ENCODE measurements around the gene MDFI.

MDFI gene

DNA sequence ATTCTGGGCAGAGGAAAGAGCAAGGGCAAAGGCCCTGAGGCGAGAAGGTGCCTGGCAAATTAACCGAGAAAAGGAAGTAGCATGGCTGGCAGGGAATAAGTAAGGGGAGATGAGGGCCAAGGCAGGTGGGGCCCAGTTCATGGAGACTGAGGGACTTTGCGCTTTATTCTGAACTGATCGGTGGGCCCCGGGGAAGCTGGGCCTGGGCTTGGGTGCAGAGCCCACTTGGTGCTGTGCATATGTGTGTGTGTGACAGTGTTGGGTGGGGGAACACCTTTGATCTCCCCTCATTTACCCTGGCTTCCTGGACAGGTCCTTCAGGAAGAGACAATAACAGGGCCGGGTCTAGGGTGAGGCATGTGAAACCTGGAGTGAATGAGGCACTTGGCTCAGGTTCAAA is 2.9 kb upstream of the MDFI start:
- no peak for DNase-seq

DNA sequence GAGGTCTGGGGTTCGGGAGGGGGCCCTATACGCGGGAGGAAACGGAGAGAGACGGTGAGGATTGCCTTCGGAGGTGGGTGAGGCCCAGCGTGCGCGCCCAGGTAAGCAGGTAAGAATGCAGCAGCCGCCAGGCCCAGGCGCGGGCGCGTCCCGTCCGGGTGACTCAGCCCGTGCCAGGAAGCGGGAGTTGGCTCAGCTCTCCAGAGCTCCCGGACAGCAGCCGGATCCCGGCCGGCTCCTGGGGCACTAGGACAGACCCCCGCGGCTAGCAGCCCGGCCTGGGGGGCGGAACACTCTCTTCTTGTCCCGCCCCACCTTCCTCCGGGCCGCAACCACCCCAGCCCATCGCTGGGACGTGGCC is 1.5 kb upstream of the MDFI start:
- DNase-seq, result no peak

DNA sequence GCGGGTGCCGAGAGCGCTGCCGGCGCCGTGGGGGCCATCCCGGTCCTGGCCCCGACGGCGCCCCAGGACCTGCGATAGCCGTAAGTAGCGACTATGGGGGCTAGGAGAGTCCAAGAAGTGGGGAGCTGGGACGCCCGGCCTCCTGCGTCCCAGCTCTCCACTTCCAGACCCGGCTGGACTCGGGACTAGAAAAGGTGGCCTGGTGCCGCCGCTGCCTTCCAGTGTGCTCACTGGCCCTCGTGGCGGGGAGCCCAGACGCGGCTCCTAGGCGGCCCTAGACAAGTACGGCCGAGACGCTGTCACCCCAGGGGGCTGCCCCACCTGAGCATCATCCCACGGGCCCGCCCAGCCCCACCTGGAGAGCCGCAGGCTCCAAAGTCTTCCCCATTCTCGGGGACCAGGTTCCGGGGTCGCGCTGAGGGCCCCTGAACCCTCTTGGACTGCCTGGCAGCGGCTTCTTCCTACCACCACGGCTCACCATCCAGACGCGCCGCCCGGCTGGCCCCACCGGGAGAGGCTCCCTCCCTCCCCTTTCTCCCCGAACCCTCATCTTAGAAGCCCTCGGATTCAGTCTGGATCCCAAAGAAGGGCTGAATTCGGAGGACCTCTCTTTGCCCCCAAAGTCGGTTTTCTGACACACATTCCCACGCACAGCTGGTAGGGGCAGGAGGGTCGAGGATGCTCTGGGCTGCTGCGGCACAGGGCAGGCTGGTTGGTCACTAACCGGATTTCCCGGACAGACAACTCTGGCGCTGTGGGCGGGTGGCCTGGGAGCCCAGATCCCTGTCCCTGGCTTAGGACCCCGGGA is 870 bp upstream of the MDFI start:
- no peak for DNase-seq

DNA sequence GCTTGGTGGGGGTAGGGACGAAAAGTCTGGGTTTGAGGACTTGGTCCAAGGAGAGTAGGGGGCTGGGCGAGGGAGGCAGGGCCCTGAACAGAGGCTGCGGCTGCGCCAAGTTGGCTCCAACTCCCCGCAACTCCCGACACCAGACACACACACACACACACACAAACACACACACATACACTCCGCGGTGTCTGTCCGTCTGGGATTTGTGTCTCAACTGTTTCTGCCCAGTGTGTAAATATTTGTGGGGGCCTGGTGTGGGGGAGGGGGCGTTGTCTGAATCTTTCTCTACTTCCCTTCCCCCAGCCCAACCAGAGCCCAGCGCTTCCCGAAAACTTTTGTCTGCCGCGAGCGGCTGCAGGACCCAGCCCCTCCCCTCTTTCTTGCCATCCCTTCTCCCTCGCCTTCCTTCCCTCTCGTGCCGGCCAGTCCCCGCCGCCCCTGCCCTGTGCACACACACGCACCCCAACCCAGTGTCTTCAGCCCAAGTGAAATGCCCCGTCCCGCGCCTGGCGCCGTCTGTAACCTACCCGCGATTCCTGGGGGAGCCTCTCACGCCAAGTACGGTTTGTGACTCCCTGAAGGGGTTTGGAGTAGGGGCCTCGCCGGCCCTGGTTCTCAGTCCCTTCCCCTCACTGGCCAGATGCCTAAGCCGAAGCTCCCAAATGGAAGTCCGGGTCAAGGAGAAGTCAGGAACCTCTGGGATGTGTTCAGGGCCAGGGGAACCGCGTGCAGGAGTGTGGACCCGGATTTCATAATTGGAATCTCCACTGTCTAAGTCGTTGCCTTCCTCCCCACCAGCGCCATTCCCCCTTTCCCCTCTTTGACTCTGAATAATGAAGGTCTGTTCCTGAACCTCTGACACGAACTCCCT is 904 bp downstream of the MDFI start:
- DNase-seq, result no peak

DNA sequence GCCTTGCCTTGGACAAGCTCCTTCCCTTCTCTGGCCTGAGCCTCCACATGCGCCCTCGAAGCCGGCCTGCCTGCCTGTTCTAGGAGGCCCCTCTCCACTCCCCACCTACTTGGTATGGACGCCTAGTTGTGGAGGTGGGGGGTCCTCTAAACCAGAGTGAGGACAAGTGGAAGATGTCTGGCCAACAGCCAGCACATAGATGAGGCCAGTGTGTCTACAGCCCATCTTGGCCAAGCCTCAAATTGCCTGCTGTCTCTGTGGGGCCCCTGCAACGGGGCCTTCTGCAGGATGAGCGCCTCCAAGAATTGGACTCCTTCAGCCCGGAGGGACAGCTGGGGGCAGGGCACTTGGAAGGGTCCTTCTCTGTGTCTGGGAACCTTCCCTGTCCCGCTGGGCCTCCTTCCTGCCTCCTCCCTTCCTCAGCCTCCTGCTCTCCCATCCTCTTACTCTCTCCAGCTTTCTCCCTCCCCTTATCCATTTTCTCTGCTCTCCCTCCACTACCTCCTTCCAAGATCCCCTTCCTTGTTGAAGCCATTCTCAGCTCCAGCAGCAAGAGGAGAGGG is 1.6 kb downstream of the MDFI start:
- no peak for DNase-seq

DNA sequence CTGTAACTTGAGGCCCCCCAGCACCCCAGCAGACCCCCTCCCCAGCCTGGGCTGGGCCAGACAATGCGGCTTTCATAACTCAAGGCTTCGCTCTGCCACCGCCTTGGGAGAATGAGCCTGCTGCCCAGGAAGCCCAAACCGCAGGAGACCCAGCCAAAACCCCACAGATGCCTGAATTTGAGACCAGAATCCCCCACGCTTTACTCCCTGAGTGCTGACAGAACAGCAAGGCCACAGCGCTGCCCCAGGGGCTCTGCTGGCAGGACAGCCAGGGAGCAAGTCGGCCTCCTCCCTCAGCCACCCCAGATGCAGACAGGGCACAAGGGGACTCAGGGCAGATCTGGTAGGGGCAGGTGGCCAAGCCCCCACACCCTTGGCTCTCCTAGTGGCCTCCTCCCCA is 2.2 kb downstream of the MDFI start:
- no peak for DNase-seq

DNA sequence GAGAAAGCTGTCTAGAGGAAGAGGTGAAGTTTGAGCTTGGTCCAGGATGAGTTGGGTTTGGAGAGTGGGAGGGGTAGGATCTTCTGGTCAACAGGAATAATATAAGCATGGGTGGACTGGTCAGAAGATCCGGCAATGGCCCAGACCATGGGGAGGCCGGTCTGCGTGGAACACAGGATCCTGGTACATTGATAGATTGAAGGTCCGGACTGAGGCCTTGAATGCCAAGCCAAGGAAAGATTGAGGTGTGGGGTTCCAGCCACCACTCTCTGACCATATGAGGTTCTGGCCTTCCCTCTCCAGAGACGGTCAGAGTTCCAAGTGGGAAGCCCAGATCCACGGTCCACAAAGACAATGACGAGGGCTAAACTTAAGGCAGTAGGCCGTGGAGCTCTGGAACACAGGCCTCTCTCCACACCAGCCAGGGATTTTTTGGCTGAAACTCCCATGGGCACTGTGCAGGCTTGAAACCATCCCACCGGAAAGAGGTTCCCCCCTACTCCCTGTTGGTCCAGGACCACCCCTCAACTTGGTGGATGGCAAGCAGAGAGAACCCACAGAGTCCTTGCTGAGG is 3.2 kb downstream of the MDFI start:
- DNase-seq, result no peak

DNA sequence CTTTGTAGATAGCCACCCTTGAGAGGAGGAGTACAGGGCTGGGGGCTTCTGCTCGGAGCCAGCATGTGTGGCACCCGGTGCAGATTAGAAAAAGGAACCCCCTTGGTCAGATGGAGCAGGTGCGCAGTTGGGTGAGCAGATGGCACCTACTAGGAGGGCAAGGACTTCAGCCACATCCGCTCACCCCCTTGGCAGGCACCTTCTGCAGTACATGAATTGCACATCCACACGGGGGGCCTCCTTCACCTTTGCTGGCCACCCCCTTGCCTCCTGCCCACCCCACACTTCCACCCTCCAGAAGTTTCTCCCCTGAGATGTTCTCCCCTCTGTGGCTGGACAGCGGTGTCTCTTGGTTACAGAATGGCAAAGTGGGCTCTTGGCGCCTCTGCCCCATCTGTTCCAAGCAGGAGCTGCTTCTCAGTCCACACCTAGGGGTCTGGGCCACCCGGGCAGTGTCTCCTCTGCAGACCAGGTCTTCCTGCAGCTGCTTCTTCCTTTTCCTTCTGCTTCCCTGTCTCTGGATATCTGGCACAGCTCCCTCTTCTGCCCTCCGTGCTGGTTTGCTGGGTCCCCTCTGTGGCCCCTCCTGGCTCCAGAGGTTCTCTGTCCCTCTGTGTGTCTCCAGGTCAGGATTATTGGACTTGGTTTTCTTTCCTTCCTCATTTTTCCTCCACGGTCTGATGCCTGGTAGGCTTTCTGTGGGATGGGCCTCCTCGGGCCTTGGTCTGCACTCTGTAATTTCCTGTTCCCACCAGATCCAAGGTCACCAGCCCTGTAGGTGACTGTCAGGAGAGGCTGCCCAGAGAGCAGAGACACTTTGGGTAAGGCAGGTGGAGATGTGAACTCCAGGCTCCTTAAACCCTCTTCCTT is 4.1 kb downstream of the MDFI start:
- DNase-seq, result no peak

DNA sequence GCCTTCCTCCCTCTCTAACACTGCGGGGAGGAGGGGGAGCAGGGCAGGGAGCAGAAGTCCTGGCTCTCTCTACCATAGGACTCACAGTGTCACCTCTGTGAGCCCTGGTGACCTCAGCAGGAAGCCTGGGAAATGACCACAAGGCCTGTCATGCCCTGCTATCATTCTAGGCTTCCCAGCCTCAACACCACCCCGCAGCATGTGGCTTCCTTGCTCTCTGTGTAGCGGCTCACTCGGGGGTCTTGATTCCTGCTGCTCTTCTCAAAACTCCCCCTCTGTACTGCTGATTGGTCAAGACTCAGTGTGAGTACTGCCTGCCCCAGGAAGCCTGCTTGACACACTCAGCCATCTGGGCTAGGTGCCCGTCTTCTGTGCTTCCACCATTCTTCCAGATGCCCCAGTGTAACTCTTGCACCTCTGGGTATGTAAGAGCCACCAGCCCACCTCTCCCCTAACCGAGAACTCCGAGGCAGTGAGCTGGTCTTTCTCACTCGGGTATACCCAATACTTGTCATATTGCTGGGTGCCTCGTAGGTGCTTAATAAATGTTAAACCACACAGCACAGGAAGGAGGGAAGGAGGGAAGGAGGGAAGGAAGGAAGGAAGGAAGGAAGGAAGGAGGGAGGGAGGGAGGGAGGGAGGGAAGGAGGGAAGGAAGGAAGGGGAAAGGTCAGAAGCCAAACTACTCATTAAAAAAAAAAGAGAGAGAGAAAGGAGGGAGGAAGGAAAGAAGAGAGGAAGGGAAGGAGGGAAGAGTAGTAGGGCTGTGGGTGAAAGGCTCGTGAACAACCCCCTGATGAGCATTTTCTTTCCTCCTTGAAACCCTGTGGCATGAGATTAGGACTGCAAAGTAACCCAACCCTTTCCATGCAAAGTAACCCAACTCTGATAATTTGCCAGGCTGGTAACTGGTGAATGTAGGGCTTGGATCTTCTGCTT is 5.0 kb downstream of the MDFI start:
- DNase-seq, result no peak

DNA sequence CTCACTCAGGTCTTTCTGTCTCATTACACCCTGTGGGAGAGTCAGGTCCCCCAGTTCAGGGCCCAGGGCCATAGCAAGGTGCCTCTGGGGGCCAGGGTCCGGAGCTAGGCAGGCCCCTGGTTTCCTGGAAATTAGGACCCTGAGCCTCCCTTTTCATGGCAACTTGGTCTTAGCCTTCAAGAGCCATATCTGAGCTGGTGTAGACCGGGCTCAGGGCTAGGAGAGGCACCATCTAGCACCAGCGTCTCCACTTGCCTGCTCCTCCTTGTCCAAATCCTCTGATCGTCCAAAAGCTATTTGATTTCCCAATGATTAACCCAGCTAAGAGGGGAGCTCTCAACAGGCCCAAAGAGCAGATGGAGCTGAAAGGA is 5.6 kb downstream of the MDFI start:
- DNase-seq, result no peak

DNA sequence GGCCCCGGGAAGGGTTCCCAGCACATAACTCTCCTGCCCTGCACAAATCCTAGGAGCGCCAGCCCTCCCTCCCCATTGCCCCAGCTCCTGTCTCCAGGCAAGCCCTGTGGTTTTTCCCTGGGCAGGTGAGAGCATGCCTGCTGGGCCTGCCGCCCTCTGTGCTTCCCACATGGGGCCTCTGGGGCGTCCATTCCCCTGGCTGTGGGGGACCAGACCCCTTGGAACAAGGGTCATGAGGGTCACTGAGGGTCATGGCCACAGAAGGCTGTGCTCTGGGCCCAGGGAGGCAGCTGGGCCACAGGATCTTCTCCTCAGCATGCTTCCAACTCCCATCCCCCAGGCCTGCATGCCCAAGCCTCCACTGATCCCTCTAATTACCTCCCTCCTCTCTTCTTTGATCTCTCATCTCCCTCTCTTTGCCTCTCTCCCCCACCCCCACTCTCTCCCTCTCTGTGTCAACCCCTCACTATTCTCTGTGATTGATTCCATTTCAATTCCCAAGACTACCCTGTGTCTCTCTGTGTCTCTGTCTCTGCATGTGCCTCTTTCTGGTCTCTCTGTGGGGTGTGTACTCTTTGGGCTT is 6.1 kb downstream of the MDFI start:
- DNase-seq, result no peak

DNA sequence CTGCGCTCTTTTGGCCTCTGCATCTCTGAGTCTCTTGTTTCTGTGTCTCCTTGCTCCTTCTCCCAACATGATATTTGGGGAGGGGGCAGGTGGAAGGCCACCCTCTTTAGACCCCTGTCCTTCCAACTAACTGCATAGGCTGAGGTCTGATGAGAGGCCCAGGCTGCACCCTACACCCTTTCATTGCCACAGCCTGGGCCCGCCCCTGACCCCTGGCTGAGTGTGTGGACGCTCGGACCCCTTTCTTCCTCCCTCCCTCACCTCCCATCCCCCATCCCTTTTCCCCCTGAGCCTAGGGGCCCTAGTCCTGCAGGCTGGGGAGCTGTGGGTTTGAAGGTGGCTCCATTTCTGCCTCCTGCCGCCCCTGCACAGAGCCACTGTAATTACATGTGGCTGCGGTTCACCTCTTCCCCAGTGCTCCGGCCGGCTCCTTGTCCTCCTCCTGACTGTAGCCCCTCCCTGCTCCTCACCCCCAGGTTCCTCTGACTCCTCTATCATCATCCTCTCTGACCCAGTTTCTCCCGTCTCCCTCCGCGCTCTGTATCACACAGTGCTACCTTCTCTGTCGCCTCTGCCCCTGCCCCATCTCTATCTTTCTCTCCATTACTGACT is 6.8 kb downstream of the MDFI start:
- DNase-seq, result no peak

DNA sequence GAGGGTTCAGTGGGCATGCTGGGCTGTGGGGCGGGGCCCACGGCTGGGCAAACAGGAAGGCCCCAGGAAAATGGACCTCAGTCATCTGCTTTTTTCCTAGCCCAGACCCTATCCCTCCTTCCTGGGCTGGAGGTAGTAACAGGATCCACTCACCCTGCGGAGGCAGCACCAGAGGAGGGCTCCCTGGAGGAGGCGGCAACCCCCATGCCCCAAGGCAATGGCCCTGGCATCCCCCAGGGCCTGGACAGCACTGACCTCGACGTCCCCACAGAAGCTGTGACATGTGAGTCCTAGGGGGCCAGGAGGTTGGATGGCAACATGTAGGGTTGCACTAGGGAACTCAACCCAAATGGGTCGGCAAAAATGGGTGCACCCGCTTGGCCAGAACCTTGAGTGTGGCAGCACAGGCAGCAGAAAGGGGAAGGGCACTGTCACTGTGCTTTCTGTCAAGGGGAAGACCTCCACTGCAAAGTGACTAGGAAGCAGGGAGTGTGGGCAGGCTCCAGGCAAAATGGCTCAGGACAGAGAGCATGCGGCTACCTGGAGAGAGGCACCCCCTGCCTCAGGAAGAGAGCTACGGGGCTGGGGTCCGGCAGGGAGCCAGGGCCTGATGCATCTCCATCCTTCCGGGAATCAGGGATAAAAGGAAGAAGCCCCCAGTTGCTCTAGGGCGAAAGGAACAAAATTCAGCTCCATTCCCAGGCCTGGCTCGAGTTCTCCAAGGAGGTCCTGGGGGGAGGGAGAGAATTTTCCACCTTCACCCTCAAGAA is 7.9 kb downstream of the MDFI start:
- DNase-seq, result no peak

DNA sequence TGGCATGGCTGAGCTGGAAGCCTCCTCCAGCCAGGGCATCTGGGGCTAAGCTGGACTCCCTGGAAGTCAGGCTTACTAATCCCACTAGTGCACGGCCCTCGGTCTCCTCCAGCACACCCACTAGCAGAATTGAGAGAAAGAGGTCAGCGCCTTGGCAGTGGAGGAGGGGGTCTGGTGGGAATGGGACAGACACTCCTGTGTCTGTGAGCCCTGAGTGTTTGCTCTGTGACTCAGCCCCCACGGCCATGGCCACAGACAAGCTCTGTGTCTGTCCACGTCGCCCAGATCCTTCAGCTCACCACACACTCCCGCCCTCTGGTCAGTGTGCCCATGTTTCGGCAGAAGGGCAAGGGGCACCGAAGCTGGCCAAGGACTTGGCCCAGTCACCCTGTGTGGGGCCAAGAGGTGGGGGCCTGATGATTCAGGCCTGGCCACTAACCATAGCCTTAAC is 8.8 kb downstream of the MDFI start:
- no peak for DNase-seq

DNA sequence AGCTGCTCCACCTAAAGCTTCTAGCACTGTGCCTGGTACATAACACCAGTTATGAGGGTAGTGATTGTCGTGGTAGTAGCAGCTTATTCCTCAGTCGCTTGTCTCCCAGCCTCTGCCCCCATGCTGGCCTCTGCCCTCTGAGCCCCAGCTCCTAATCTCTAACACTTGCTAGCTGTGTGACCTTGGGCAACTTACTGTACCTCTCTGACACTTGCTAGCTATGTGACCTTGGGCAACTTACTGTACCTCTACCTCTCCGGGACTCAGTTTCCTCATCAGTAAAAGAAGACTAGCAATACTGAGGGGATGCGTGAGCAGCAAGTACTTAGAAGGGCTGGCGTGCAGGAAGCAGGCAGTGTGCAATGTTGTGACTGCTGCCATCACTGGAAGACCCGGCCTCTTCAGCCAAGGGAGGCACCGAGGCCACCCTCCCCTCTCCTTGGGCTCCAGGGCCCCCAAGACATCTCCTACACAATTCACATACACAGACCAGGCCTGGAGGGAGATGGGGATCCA is 9.9 kb downstream of the MDFI start:
- DNase-seq, result no peak

DNA sequence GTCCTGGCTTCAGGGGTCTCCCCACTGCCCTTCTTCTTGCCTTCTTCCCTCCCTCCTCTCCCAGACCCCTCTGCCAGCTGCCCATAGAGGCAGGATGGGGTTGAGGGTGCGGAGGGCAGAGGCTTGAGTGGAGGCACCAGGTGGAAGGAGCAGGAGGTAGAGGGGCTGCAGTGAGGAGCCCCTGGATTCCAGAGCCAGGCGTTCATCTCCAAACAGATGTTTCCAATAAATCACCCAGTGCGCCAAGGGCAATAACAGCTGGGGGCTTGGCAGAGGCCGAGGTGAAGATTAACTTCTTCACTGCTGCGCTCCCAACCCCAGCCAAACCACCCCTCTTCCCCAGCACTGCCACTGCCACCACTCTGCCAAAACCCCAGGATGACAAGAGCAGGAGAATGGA is 10.7 kb downstream of the MDFI start:
- no peak for DNase-seq

DNA sequence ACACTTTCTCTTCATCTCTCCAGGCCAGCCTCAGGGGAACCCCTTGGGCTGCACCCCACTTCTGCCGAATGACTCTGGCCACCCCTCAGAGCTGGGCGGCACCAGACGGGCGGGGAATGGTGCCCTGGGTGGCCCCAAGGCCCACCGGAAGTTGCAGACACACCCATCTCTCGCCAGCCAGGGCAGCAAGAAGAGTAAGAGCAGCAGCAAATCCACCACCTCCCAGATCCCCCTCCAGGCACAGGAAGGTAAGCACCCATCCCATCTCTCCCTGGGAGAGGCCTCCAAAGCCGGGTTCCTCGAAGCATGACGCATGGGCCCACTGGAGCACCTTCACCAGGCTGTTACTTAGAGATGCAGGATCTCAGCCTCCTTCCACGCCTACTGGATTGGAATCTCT is 11.3 kb downstream of the MDFI start:
- DNase-seq, result no peak

DNA sequence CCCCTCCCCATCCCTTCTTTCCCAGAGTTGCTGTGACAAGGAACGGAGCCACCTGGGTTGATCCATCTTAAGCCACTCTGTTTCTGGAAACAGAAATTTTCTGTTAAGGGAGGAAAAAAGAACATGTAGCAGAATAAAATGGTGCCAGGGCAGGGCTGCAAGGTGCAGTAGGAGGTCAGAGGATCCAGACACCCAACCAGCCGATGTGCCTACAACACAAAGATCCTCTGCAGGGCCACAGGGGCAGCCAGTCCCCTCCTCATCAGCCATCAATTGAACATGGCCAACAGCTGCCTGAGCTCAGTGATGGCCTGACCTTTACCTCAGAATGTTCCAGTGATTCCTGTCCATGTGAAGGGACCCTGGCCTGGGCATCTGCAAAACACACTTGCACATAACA is 11.9 kb downstream of the MDFI start:
- no peak for DNase-seq

DNA sequence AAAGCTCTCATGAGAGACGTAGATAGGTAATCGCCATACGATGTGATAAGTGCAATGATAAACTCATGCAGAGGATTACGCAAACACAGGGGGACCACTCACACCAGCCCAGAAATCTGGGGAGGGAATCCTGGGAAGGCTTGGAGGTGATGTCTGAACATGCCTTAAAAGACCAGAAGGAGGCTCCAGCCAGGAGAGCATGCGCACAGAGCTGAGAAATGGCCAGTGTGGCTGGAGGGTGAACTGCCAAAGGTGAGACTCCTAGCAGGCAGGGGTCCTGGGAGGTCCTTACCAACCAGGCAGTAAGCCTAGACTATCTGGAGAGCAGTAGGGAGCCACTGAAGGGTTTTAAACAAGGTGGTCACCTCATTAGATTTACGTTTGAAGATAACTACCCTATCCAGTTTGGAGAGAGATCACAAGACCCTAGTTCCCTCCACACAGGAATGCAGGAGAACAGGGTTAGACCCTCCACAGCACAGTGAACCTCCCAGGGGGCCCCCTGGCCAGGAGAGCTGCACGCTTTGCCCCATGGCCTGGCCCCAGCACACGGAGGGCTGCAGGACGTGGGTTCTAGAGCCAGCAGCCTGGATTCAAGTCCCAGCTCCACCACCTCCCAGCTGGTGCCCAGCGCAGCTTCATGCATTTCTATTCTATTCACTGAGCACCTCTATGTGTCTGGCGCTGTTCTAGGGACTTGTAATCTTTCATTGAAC is 13.1 kb downstream of the MDFI start:
- no peak for DNase-seq
